Activated CD4-positive, alpha-beta T cell treated with anti-CD3 and anti-CD28 coated beads, Interleukin-2, amount 50 U/mL, for 4 hours (primary cell): ENCODE results near the gene SRGAP2.
"Not testable (repeated sequence)": the region's sequence is repeated elsewhere in the genome, so short reads cannot be mapped to it uniquely, and the experiment has no call there.

ENCODE experiments used
- DNase-seq, 2 experiments: peaks; one replicate each; pipeline ENCODE4 v3.0.0-alpha.2; 2020

SRGAP2 gene

DNA sequence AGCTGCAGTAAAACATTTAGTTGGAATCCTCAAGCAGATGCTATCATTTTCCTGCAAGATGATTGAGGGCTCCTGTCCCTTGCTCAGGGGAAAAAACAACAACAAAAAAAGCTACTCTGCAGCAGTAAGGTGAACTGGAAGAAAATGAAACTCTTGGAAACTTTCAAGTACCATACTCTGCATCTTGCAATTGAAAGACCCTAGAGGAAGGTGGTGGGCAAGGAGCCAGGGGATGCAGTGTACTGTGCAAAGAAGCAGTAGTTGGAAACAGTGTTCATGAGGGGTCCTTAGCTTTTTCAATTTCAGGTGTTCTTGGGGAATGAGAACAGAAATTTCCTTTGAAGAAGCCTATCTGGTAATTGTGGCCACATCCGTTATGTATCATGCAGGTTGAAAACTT is 7.5 kb downstream of the SRGAP2 start:
- not testable (repeated sequence) for DNase-seq

DNA sequence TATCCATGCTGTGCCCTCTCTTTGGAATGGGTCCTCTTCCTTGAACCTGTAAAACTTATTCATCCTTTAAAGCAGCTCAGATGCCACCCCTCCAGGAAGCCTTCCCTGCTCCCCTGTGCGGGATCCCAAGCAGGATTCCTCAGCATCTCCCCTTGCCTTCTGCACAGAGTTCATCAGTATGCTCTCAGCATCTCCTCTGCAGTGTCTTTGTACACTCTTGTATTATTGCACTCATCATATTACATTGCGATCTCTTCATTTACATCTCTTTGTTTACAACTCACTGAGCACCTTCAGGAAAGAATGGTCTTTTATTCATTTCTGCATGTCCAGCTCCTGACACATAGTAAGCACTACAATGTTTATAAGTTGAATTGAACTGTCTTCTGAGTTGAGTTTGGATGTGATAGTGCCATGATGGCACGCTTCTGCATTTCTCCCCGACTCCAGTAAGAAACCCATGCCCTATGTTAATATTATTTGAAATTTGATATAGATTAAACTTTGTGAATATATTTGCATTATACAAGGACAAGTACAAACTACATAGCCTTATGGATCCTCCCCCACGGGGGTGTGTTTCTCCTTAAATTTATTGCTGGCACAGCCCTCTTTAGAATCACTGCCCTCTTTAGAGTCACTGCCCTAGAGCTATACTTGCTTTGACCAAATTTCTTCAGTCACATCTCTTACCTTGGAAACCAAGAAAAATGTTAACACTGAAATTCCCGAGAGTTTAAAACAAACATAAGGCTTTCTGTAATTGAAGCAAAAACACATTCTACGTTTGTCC is 12.5 kb downstream of the SRGAP2 start:
- DNase-seq: not testable (repeated sequence)

DNA sequence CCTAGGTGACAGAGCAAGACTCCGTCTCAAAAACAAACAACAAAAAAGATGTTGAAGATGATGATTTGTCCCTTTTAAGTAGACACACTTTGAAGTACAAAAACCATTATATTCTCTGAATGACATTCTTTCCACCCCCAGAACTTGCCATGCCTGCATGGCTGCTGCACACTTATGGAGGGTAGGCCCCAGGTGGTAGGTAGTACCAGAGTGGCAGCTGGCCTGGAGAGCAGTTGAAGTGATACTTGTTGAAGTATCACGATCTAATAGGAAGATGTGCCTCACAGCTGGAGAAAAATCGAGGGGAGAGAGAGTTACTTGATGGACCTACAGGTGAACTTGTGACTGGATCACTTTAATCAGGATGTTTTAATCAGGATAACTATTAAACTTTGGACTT is 14.9 kb downstream of the SRGAP2 start:
- not testable (repeated sequence) for DNase-seq

DNA sequence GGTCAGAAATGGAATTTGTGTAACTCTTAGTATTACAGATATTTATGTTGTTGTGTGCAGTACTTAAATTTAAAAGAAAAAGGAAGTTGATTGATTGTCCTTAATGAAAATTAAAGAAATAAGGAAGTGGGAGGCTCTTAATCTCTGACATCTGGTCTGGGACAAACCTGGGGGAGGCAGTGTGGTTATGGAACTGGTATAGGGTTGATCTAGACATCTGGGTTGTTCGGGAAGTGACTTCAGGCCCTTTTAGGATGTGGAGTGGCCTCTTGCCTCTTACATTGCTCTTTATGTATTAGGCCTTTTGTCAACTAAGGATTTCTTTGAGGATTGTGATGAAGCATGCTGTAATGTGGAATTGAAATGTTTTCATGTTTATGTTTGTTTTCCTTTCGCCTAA is 15.4 kb downstream of the SRGAP2 start:
- not testable (repeated sequence) for DNase-seq

DNA sequence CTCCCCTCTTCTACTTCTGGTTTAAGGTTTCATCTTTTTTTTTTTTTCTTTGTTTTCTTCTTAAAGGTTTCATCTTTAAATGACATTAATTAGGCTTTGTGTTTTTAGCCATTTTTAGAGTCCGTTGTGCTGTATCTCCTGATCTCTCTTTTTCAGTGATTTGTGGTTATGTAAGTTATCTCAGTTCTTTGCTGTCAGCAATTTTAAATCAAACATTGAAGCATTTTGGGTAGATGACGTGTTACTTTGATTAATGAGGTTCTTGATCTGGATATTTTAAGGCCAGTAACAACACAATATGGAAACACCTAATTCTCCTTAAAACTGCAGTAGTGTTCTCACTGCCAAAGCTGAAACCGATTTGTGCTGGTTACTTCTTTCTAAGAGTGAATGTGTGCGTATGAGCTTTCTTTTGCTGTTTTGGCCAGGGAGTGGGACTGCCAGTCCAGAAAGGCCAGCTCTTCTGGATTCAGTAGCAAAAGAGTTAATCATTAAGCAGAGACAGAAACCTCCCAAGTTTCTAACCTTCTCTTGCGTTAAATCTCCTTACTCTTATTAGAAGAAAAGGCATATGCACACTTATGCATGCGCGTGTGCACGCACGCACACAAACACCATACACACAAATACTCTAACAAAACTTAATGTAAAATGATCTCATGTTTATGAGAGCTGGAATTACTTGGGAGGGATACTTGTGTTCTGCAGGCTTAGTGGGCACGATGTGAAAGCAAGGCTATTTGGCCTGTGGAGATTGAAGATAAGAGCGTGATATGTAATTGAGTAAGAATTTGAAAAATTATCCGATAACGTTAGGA is 16.4 kb downstream of the SRGAP2 start:
- DNase-seq: not testable (repeated sequence)

DNA sequence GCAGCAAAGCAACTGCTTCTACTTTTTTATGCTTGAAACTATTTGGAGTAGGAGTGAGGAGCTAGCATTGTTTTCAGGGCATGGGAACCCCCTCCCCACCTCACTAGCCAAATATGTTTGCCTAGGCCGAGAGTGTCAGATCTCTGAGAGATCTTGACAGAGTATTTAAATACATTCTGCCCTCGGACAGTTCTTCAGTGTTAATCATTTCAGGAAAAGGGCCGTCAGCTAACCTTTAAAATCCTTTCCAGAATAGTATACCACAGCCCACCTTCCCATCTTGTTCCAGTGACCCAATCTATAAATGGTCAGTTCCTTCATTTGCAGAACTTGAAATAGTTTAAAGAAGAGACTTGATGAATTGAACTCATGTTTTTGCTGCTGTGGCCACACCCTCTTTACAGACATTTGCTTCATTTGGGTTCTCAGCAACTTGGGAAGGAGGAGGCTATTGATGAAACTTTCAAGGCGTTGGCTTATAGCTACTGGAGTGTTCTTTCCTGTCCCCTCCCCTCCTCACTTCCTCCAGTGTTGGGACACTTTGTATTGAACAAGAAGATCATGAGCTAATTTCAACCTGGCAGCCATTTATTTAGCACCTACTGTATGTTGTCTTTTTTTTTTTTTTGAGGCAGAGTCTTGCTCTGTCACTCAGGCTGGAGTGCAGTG is 17.1 kb downstream of the SRGAP2 start:
- DNase-seq: not testable (repeated sequence)

DNA sequence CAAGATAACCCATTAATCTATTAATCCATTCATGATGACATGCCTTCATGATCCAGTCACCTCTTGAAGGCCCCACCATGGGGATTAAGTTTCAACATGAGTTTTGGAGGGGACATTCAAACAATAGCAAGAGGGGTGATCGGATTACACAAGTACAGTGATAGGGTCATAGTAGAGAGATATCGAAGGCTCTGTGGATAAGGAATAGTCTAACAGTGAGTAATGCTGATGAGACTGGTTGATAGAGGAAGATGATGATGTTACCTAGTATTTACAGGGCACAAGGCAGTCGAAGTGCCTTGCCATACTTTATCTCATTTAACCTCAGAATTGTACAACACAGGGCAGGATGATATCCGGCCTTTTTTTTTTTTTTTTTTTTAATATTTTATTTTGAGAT is 18.2 kb downstream of the SRGAP2 start:
- DNase-seq: not testable (repeated sequence)

DNA sequence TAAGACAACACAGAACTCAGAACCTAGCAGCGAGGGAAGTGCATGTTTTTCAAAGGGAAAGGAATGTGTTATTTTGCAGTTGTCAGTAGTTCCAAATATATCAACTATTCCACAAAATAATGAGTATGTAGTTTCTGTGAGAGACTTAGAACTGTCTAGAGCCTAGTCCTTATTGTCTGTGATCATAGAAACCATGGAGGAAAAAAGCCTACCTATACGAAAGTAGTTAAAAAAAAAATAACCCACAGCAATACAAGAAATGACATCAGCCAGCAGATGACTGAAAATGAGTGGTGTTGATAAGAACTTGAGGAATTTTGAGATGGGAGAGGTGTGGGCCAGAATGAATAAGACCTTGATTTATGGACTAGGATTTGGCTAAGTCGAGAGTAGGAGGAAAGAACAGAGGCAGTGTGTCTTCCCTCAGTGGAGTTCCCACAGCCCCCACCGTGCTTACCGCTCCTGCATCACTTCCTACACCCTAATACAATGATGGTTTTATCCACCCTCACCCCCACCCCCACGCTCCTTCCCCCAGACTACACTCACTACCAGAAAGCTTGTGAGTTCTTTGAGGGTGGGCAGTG is 20.9 kb downstream of the SRGAP2 start:
- DNase-seq: not testable (repeated sequence)

DNA sequence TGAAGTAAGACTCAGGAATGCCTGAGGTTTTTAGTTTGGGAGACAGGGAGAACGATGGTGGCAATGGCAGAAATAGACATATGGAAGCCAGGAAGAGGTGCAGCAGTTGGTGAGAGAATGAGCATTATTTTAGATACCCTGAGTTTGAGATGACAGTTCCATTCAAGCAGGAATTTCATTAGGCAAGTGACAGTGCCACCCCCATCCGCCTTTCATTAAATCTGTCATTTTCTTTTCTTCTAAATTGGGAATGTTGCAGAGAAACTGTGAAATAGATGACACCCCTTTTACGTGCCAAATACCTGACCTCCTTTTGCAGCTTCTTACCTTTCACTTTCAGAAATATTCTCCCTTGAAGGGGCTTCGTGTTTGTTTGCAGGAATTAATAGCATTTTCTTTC is 22.0 kb downstream of the SRGAP2 start:
- not testable (repeated sequence) for DNase-seq

DNA sequence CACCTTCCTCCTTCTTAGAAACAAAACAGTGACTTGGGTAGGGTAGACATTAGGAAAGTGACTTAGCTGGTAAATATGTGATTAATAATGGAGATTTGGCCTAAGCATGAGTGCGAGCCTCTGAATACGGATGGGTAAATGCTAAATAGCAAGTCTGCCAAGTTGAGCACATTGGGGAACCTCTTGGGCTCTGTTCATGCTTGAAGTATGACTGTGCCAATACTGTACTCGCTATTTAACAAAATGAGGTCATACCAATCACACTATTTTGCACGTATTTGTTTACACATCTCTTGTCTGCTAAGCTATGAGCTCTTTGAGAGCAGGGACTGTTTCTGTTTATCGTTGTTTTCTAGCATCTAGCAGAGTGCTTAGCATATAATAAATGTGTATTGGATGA is 23.5 kb downstream of the SRGAP2 start:
- not testable (repeated sequence) for DNase-seq

DNA sequence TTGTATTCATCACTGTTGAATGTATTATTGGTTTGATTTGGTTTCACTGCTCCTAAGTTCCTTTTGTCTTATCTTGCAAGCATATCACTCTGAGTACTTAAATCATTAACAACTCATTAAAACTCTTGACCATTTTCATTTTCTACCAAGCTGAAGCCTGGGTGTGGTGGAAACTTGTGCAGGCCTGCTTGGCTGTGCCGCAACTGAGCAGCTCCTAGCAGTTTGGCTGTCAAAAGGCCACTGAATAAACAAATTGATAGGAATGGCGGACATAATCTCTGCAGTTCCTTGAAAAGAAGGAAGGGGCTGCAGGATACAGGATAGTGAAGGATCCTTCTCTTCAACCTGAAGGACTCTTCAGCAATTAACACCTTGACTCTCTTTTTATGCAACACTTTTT is 25.9 kb downstream of the SRGAP2 start:
- not testable (repeated sequence) for DNase-seq

DNA sequence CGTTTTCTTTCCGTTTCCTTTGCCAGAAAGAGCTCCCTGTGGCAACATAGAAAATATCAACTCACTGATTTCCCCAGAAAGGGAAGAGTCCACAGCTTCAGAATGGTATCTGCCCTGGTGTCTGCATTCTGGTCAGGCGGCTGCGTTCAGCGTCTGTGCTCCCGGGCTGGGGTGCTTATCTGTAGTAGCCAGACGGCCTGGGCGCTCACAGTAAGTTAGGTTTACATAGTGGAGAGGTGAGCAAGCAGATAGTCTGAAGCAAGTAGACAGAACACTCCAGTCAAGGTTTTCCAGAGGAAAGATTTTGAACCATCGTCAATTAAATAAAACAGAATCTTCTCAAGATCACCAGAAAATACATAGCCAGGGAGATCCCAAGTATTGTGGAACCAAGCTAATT is 28.6 kb downstream of the SRGAP2 start:
- not testable (repeated sequence) for DNase-seq

DNA sequence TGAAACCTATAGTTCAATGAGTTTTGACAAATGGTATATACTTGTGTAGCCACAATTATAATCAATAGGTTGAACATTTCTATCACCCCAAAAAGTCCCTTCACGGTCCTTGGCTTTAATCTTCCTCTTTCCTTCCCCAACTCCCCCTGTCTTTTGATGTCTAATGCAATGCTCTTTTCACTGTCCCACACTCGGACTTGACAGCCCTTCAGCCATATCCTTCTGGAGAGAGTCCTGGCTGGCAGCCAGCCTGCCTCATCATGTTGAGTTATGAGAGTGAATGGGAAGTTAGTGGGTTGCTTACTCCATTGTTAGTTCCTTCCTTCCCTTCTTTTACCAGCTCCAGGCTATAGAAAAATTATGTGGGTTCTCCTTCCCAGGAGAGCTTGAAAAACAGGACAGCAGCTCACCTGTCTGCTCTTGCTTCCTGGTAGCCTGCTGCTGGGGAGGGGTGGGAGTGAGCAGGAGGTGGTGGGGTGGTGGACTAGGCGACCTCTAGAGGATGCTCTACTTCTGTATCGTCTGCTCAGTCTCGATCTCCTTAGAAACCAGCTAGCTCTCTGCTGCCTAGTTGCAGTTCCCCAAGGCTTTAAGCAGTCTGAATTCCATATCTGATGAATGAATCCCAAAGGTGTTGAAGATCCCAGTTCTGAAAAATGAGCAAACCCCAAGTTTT is 29.8 kb downstream of the SRGAP2 start:
- DNase-seq: not testable (repeated sequence)

DNA sequence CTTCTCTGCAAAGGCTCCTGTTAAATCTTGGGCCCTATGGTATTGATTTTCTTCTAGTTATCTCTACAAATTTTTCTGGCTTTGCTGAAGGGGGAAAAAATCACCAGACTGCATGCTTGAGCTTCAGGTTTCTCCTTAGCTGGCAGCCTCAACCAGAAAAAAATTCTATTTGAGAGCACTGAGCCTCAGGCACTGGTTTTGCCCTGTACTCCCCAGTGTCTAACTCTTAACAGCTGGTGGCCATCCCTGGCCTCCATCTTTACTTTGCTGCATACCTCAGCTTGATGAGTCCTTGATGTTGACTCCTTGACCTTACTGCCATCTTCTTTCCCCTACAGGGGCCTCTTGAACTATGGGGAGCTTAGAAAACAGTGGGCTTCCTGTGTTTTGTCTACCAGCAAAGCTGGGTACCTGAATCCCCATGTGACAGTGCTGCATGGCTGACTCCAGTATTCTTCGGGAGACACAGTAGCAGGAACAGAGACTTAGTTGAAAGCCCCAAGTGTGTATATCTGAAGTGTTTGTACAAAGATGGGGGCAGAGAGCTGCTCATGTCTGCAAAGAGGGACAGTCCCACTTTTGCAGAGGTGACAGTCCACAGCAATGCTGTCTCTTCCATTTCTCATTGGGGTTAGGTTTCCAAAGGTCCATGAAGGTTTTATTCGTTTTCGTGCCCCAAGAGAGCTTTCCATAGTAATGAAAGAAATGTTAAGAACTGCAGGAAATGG is 31.0 kb downstream of the SRGAP2 start:
- not testable (repeated sequence) for DNase-seq

DNA sequence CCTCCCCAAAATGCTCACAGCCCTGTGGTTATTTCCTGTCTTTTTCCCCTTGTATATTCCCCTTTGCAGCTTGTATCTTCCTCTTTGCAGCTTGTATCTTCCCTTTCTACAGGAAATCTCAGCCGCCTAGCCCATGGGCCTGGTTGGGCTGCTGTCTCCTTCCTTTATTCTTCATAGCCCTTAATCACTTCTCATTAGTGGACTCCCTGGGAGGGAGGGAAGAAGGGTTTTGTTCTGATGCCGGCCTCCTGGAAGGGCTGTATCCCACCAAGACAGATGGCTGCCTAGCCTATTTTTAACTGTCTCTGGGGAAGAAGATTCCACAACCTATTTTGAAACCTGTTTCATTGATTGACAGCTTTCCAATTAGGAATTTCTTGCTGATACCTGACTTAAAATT is 31.8 kb downstream of the SRGAP2 start:
- DNase-seq: not testable (repeated sequence)

DNA sequence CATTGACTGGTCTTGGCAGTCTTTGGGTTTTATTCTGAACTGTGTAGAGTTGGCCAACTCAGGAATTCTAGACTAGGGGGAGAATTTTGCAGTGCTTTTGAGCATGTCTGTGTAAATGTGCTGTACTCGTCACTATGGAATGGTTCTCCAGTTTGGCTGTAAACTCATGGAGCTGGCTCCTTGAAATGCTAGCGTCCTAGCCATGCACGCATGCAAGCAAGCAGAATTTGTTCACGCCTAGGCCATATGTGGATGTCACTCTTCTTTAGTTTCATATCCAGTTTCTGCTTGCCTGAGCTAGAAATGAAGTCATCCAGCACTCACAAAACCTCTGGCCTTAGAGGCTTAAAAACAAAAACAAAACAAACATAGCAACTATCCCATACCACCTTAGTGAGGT is 36.9 kb downstream of the SRGAP2 start:
- not testable (repeated sequence) for DNase-seq

DNA sequence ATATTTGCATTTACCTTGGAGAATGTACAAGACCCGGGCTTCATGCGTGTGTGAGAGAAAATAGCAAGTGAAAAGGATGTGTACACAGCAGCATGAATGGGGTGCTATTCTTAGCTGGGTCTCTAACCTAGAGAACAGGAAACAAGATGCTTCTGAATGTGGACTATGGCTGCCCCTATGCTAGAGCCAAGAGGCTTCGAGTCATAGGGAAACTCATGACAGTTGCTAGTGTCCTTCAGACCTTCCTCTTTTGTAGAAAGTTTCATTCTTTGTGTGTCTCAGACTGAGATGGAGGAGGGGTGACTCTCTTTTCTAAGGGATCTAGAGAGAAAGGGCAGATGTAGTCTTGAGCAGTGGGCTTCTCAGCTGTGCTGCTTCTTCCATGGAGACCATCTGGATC is 40.0 kb downstream of the SRGAP2 start:
- not testable (repeated sequence) for DNase-seq

DNA sequence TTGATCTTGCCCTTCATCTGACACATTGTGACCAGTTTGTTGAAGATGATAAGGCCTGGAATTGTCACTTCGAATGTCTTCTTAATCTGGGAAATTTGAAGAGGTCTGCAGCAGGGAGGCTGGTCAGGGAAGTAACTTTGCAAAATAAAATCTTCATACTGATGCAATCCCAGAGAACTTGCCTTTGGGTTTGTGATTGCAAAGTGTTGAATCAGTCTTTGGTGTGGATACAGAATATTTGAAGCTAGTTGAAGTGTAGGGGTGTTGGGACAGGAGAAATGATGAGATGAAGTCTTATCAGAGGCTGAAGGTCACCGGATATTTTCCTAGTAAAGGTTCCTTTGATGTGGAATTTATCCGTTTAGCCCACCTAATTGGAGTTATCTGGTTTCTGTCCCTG is 42.1 kb downstream of the SRGAP2 start:
- not testable (repeated sequence) for DNase-seq

DNA sequence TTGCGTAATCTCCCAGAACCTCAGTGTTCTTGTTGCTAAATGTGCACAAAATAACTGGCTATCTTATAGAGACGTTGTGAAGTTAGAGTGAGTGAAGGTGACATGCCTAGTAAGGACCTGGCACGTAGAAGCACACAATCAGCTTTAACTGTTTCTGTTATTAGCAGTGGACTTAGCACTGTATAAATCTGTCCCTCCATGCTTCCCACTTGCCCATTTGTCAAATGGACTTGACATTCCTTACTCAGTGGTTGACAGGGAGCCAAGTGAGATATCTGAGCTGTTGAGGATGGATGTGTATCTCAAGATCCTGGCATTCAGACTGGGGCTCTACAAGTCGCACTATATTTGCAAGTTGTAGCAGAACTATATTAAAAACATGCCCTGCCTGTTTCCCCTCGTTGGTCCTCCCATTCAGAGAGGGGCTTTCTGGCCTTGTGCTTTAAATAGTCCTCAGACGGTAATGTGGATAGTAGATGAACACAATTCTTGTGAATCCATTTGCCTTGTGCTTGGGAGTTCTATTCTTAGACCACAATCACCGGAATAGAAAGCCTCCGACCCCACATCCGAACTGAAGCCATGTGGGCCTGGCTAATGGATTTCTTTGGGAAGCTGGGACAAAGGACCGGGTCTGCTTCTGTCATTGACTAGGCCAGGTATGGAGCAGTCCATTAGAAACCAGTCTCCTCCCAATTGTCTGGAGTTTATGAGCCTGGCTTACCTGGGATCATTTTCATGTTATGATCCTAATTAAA is 43.0 kb downstream of the SRGAP2 start:
- not testable (repeated sequence) for DNase-seq

DNA sequence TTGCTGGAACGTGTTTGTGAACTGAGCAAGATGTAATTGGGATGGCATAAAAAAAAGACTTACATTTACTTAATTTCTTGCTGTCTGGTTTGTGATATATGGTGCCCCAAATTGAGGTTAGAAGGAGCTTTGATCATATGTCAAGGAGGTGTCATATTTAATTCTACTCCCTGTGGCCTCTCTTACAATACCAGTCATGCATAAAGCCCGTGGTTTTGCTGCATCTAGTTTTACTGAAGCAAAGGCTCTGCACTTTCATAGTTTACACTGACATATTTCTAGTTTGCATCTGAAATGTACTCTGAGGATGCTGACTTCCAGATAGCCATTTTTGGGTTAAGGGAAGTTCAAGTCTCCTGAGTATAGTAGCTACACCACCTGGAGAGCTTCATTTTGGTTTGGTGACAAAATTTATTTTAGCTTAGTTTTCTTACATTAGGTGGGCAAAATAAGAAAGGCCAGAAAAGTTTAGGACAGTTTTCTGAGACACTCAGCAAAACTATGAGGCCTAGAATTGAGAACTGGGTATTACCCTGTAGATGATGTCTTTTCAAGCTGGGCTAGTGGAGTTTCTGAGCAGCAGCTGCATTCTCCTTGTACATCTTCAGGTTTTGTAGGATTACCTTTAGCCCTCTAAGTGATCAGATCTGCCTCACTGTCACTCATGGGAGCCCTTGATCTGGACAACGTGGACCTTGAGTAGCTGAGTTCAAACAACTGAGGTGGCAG is 47.8 kb downstream of the SRGAP2 start:
- DNase-seq: not testable (repeated sequence)
